ENCODE measurements around the gene RLN1.
"Not testable (repeated sequence)": the region's sequence is repeated elsewhere in the genome, so short reads cannot be mapped to it uniquely, and the experiment has no call there.

Gene RLN1

GRCh38 chr9:5338992-5339981 lies at the start of gene RLN1:
RLN1 (minus strand) TSS chr9:5339876; CDS start chr9:5339746, 130 bp downstream.
- DNase-seq (ENCODE audit: low read depth in 2 of 2): not testable (repeated sequence)

GRCh38 chr9:5389109-5389732 lies 49.5 kb upstream of the RLN1 start:
- DNase-seq (ENCODE audit: low read depth in 2 of 2): no peak

- DNase-seq (ENCODE audit: low read depth in 2 of 2): no peak
Measured at GRCh38 chr9:5388026-5388819, 48.5 kb upstream of the RLN1 start.

- no peak for DNase-seq (ENCODE audit: low read depth in 2 of 2)
Measured at GRCh38 chr9:5384436-5384835, 44.8 kb upstream of the RLN1 start.

GRCh38 chr9:5382479-5382878 lies 42.8 kb upstream of the RLN1 start:
- no peak for DNase-seq (ENCODE audit: low read depth in 2 of 2)

GRCh38 chr9:5375790-5376477 lies 36.3 kb upstream of the RLN1 start:
- no peak for DNase-seq (ENCODE audit: low read depth in 2 of 2)

- no peak for DNase-seq (ENCODE audit: low read depth in 2 of 2)
Measured at GRCh38 chr9:5375091-5375490, 35.4 kb upstream of the RLN1 start.

GRCh38 chr9:5364294-5365024 lies 24.8 kb upstream of the RLN1 start:
- no peak for DNase-seq (ENCODE audit: low read depth in 2 of 2)

- no peak for DNase-seq (ENCODE audit: low read depth in 2 of 2)
Measured at GRCh38 chr9:5361326-5362010, 21.8 kb upstream of the RLN1 start.

- no peak for DNase-seq (ENCODE audit: low read depth in 2 of 2)
Measured at GRCh38 chr9:5360341-5360740, 20.7 kb upstream of the RLN1 start.

- DNase-seq (ENCODE audit: low read depth in 2 of 2): no peak
Measured at GRCh38 chr9:5357431-5358105, 17.9 kb upstream of the RLN1 start.

GRCh38 chr9:5355817-5356216 lies 16.1 kb upstream of the RLN1 start:
- no peak for DNase-seq (ENCODE audit: low read depth in 2 of 2)

- DNase-seq (ENCODE audit: low read depth in 2 of 2): no peak
Measured at GRCh38 chr9:5355226-5355625, 15.6 kb upstream of the RLN1 start.

GRCh38 chr9:5354184-5354583 lies 14.5 kb upstream of the RLN1 start:
- DNase-seq (ENCODE audit: low read depth in 2 of 2): no peak

GRCh38 chr9:5352637-5353248 lies 13.1 kb upstream of the RLN1 start:
- DNase-seq (ENCODE audit: low read depth in 2 of 2): no peak

- no peak for DNase-seq (ENCODE audit: low read depth in 2 of 2)
Measured at GRCh38 chr9:5336688-5337087, 3.0 kb downstream of the RLN1 start.

- not testable (repeated sequence) for DNase-seq (ENCODE audit: low read depth in 2 of 2)
Measured at GRCh38 chr9:5331276-5331675, 8.4 kb downstream of the RLN1 start.

- DNase-seq (ENCODE audit: low read depth in 2 of 2): no peak
Measured at GRCh38 chr9:5326893-5327548, 12.7 kb downstream of the RLN1 start.

GRCh38 chr9:5326187-5326586 lies 13.5 kb downstream of the RLN1 start:
- no peak for DNase-seq (ENCODE audit: low read depth in 2 of 2)
